ENCODE measurements around the gene GNA14.

GNA14 gene

GRCh38 chr9:77433675-77434445 lies 214.3 kb downstream of the GNA14 start:
- Histone ChIP-seq H3K9ac (ENCODE audit: insufficient read length, low read depth) (no peak overlapping the region), H3K36me3 (ENCODE audit: insufficient read depth, insufficient read length, low read length) (no peaks in the 10 kb centered on the region), H3K9me3 (ENCODE audit: insufficient read depth, low read length) (no peaks in the 10 kb centered on the region), H3K4me3 (ENCODE audit: insufficient read length, low read depth) (no peak overlapping the region), H3K27me3 (ENCODE audit: insufficient read depth, insufficient read length) (no peaks in the 10 kb centered on the region), H3K4me1 (ENCODE audit: insufficient read depth, insufficient read length) (no peaks in the 10 kb centered on the region)
- DNase-seq (ENCODE audit: low read depth, low spot score), result peak; percentile 74
- TF ChIP-seq ZNF274 (IDR thresholded peaks at IDR 0.05; ENCODE audit: low read depth, low read length) (no peak), SUZ12 (IDR thresholded peaks at IDR 0.05; ENCODE audit: extremely low read depth, insufficient read depth, insufficient read length) (no peak), YY1 (IDR thresholded peaks at IDR 0.05; ENCODE audit: insufficient read depth, insufficient read length) (no peak)

- Histone ChIP-seq H3K9ac (ENCODE audit: insufficient read length, low read depth) (no peak overlapping the region), H3K4me3 (ENCODE audit: insufficient read length, low read depth) (no peak overlapping the region), H3K27me3 (ENCODE audit: insufficient read depth, insufficient read length) (no peaks in the 10 kb centered on the region), H3K9me3 (ENCODE audit: insufficient read depth, low read length) (no peaks in the 10 kb centered on the region), H3K36me3 (ENCODE audit: insufficient read depth, insufficient read length, low read length) (no peaks in the 10 kb centered on the region), H3K4me1 (ENCODE audit: insufficient read depth, insufficient read length) (no peaks in the 10 kb centered on the region)
- TF ChIP-seq ZNF274 (IDR thresholded peaks at IDR 0.05; ENCODE audit: low read depth, low read length) (no peak), SUZ12 (IDR thresholded peaks at IDR 0.05; ENCODE audit: extremely low read depth, insufficient read depth, insufficient read length) (no peak), YY1 (IDR thresholded peaks at IDR 0.05; ENCODE audit: insufficient read depth, insufficient read length) (no peak)
- DNase-seq (ENCODE audit: low read depth, low spot score), result no peak
These were observed 216.1 kb downstream of the GNA14 start for GRCh38 chr9:77432053-77432452.

- TF ChIP-seq SUZ12 (IDR thresholded peaks at IDR 0.05; ENCODE audit: extremely low read depth, insufficient read depth, insufficient read length) (no peak), YY1 (IDR thresholded peaks at IDR 0.05; ENCODE audit: insufficient read depth, insufficient read length) (no peak), ZNF274 (IDR thresholded peaks at IDR 0.05; ENCODE audit: low read depth, low read length) (no peak)
- Histone ChIP-seq H3K9me3 (ENCODE audit: insufficient read depth, low read length) (no peaks in the 10 kb centered on the region), H3K9ac (ENCODE audit: insufficient read length, low read depth) (no peak overlapping the region), H3K36me3 (ENCODE audit: insufficient read depth, insufficient read length, low read length) (no peaks in the 10 kb centered on the region), H3K4me3 (ENCODE audit: insufficient read length, low read depth) (no peak overlapping the region), H3K4me1 (ENCODE audit: insufficient read depth, insufficient read length) (no peaks in the 10 kb centered on the region), H3K27me3 (ENCODE audit: insufficient read depth, insufficient read length) (no peaks in the 10 kb centered on the region)
- no peak for DNase-seq (ENCODE audit: low read depth, low spot score)
These were observed 218.2 kb downstream of the GNA14 start for GRCh38 chr9:77429928-77430327.

- no peaks in the 10 kb centered on the region for H3K9me3 ChIP-seq (ENCODE audit: insufficient read depth, low read length)
- TF ChIP-seq SUZ12 (IDR thresholded peaks at IDR 0.05; ENCODE audit: extremely low read depth, insufficient read depth, insufficient read length) (no peak), ZNF274 (IDR thresholded peaks at IDR 0.05; ENCODE audit: low read depth, low read length) (no peak), YY1 (IDR thresholded peaks at IDR 0.05; ENCODE audit: insufficient read depth, insufficient read length) (no peak)
- no peaks in the 10 kb centered on the region for H3K4me1 ChIP-seq (ENCODE audit: insufficient read depth, insufficient read length)
- DNase-seq (ENCODE audit: low read depth, low spot score), result no peak
- no peaks in the 10 kb centered on the region for H3K27me3 ChIP-seq (ENCODE audit: insufficient read depth, insufficient read length)
- H3K36me3 ChIP-seq (ENCODE audit: insufficient read depth, insufficient read length, low read length), result no peaks in the 10 kb centered on the region
- no peak overlapping the region for H3K4me3 ChIP-seq (ENCODE audit: insufficient read length, low read depth)
- no peak overlapping the region for H3K9ac ChIP-seq (ENCODE audit: insufficient read length, low read depth)
These were observed 220.7 kb downstream of the GNA14 start for GRCh38 chr9:77427256-77427927.

- Histone ChIP-seq H3K27me3 (ENCODE audit: insufficient read depth, insufficient read length) (no peaks in the 10 kb centered on the region), H3K36me3 (ENCODE audit: insufficient read depth, insufficient read length, low read length) (no peaks in the 10 kb centered on the region), H3K4me3 (ENCODE audit: insufficient read length, low read depth) (no peak overlapping the region), H3K9ac (ENCODE audit: insufficient read length, low read depth) (no peak overlapping the region), H3K4me1 (ENCODE audit: insufficient read depth, insufficient read length) (no peaks in the 10 kb centered on the region), H3K9me3 (ENCODE audit: insufficient read depth, low read length) (no peaks in the 10 kb centered on the region)
- no peak for DNase-seq (ENCODE audit: low read depth, low spot score)
- TF ChIP-seq ZNF274 (IDR thresholded peaks at IDR 0.05; ENCODE audit: low read depth, low read length) (no peak), YY1 (IDR thresholded peaks at IDR 0.05; ENCODE audit: insufficient read depth, insufficient read length) (no peak), SUZ12 (IDR thresholded peaks at IDR 0.05; ENCODE audit: extremely low read depth, insufficient read depth, insufficient read length) (no peak)
These were observed 221.4 kb downstream of the GNA14 start for GRCh38 chr9:77426712-77427111.

GRCh38 chr9:77424993-77425392 lies 223.1 kb downstream of the GNA14 start:
- Histone ChIP-seq H3K9me3 (ENCODE audit: insufficient read depth, low read length) (no peaks in the 10 kb centered on the region), H3K27me3 (ENCODE audit: insufficient read depth, insufficient read length) (no peaks in the 10 kb centered on the region), H3K4me1 (ENCODE audit: insufficient read depth, insufficient read length) (no peaks in the 10 kb centered on the region), H3K36me3 (ENCODE audit: insufficient read depth, insufficient read length, low read length) (no peaks in the 10 kb centered on the region), H3K9ac (ENCODE audit: insufficient read length, low read depth) (no peak overlapping the region), H3K4me3 (ENCODE audit: insufficient read length, low read depth) (no peak overlapping the region)
- no peak for DNase-seq (ENCODE audit: low read depth, low spot score)
- TF ChIP-seq SUZ12 (IDR thresholded peaks at IDR 0.05; ENCODE audit: extremely low read depth, insufficient read depth, insufficient read length) (no peak), ZNF274 (IDR thresholded peaks at IDR 0.05; ENCODE audit: low read depth, low read length) (no peak)

- Histone ChIP-seq H3K4me3 (ENCODE audit: insufficient read length, low read depth) (no peak overlapping the region), H3K9me3 (ENCODE audit: insufficient read depth, low read length) (no peaks in the 10 kb centered on the region), H3K27me3 (ENCODE audit: insufficient read depth, insufficient read length) (no peaks in the 10 kb centered on the region), H3K4me1 (ENCODE audit: insufficient read depth, insufficient read length) (no peaks in the 10 kb centered on the region), H3K9ac (ENCODE audit: insufficient read length, low read depth) (no peak overlapping the region), H3K36me3 (ENCODE audit: insufficient read depth, insufficient read length, low read length) (no peaks in the 10 kb centered on the region)
- DNase-seq (ENCODE audit: low read depth, low spot score), result no peak
- no peak for TF ChIP-seq ZNF274 (IDR thresholded peaks at IDR 0.05; ENCODE audit: low read depth, low read length)
- no peak for TF ChIP-seq YY1 (IDR thresholded peaks at IDR 0.05; ENCODE audit: insufficient read depth, insufficient read length)
- TF ChIP-seq SUZ12 (IDR thresholded peaks at IDR 0.05; ENCODE audit: extremely low read depth, insufficient read depth, insufficient read length), result no peak
These were observed 224.3 kb downstream of the GNA14 start for GRCh38 chr9:77423841-77424240.
